ENCODE results near the gene PHF21B.

GRCh38 chr22:44926124-44926475 is 83.7 kb downstream of the PHF21B start:
- no peak for TF ChIP-seq CTCF (IDR thresholded peaks at IDR 0.05)
- no peak for TF ChIP-seq POLR2AphosphoS5 (IDR thresholded peaks at IDR 0.05; ENCODE audit: low read depth, low read length)
